GM13976 (cell line): Measurements from ENCODE around the gene TNIP2.
"Not testable (repeated sequence)": the region's sequence is repeated elsewhere in the genome, so short reads cannot be mapped to it uniquely, and the experiment has no call there.

Experiments used
- DNase-seq: peaks from one replicate; pipeline ENCODE4 v3.0.0; 2012; ENCODE audit warnings: low spot score
- CTCF ChIP-seq: IDR thresholded peaks from 2 replicates; pipeline ENCODE4 v1.5.1; 2012; ENCODE audit warnings: borderline replicate concordance, mild to moderate bottlenecking; ENCODE audit not compliant: insufficient read depth; ENCODE audit errors: extremely low read depth, missing control alignments, control extremely low read depth
- in situ Hi-C: fragments of 300-500 bp; cut with MboI; formaldehyde crosslinking; loops from one replicate; pipeline ENCODE4 v1.12.0; 2022; ENCODE audit warnings: low sequenced_read_pairs, mixed read lengths, inconsistent platforms; ENCODE audit not compliant: unreplicated experiment

Gene TNIP2

GRCh38 chr4:2785613-2786012 lies 29.5 kb upstream of the TNIP2 start:
- no peak for TF ChIP-seq CTCF

GRCh38 chr4:2783790-2784189 lies 27.7 kb upstream of the TNIP2 start:
- no peak for DNase-seq
- in situ Hi-C loops, result no loop called here
- no peak for TF ChIP-seq CTCF

More at GRCh38 chr4:2785613-2786012, 29.5 kb upstream of the TNIP2 start:
- peak; percentile 65 for DNase-seq
- in situ Hi-C loops, result no loop called here

- DNase-seq, result no peak
- in situ Hi-C loops, result no loop called here
- TF ChIP-seq CTCF, result no peak
Measured at GRCh38 chr4:2781911-2782310, 25.8 kb upstream of the TNIP2 start.

- in situ Hi-C loops, DNase-seq: not testable (repeated sequence)
Measured at GRCh38 chr4:2780643-2781042, 24.5 kb upstream of the TNIP2 start.

GRCh38 chr4:2771264-2771663 lies 15.1 kb upstream of the TNIP2 start:
- DNase-seq, result no peak
- no peak for TF ChIP-seq CTCF
- in situ Hi-C loops, result no loop called here

- in situ Hi-C loops, result loop anchor here (5.0 kb wide), 1 partner anchor 158 kb away; no protein-coding TSS in a partner anchor
- peak; percentile 3 for DNase-seq
- no peak for TF ChIP-seq CTCF
Measured at GRCh38 chr4:2768921-2769336, 12.8 kb upstream of the TNIP2 start.

- in situ Hi-C loops, result loop anchor here (5.0 kb wide), 1 partner anchor 159 kb away; no protein-coding TSS in a partner anchor
- no peak for TF ChIP-seq CTCF
- DNase-seq, result peak; percentile 9
Measured at GRCh38 chr4:2768124-2768523, 12.0 kb upstream of the TNIP2 start.

GRCh38 chr4:2767705-2768074 lies 11.6 kb upstream of the TNIP2 start:
- in situ Hi-C loops, result loop anchor here (5.0 kb wide), 1 partner anchor 160 kb away; no protein-coding TSS in a partner anchor
- TF ChIP-seq CTCF, result no peak
- DNase-seq, result peak; percentile 14
